GM12892 (cell line): ENCODE measurements around the gene GANAB.

Experiments used
- POLR2A ChIP-seq: IDR thresholded peaks from 2 replicates; pipeline ENCODE4 v1.6.1; 2011; ENCODE audit warnings: low read depth, low read length, control low read depth
- POLR2AphosphoS5 ChIP-seq: IDR thresholded peaks from 2 replicates; pipeline ENCODE4 v1.6.1; 2011; ENCODE audit warnings: low read depth, low read length, control low read depth
- TAF1 ChIP-seq: IDR thresholded peaks from 2 replicates; pipeline ENCODE4 v1.6.1; 2011; ENCODE audit warnings: low read depth, mild to moderate bottlenecking, control low read depth, low read length, borderline replicate concordance

DNA sequence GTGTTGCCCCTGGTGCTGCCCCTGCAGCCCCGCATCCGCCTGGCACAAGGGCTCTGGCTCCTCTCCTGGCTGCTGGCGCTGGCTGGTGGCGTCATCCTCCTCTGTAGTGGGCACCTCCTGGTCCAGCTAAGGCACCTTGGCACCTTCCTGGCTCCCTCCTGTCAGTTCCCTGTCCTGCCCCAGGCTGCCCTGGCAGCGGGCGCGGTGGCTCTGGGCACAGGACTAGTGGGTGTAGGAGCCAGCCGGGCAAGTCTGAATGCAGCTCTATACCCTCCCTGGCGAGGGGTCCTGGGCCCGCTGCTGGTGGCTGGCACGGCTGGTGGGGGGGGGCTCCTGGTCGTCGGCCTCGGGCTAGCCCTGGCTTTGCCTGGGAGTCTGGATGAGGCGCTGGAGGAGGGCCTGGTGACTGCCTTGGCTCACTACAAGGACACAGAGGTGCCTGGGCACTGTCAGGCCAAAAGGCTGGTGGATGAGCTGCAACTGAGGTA, 33.1 kb downstream of the GANAB start:
- no peak for TF ChIP-seq POLR2AphosphoS5
- no peak for TF ChIP-seq POLR2A
- TF ChIP-seq TAF1, result no peak
